Hepatocyte (in vitro differentiated cells): ENCODE data around the gene RDH13. TPM values are rescaled to one million over a fixed set of nuclear protein-coding genes. Genes with fewer than 3 reads are reported as not detected.

Source experiments
- DNase-seq: peaks from one replicate; pipeline ENCODE4 v3.0.0-alpha.2; 2016; ENCODE audit warnings: low spot score
- H2AFZ ChIP-seq: fragments of 200-600 bp; sonication (generic); 2 replicates; pipeline ENCODE4 v1.6.0; 2016; ENCODE audit warnings: antibody characterized with exemption, mild to moderate bottlenecking
- H3K27ac ChIP-seq: fragments of 200-600 bp; sonication (generic); 2 replicates; pipeline ENCODE4 v1.5.1; 2016; ENCODE audit warnings: mild to moderate bottlenecking
- H3K27me3 ChIP-seq: fragments of 200-600 bp; sonication (generic); 2 replicates; pipeline ENCODE4 v1.6.1; 2016
- H3K36me3 ChIP-seq: fragments of 200-600 bp; sonication (generic); replicated peaks from 2 replicates; pipeline ENCODE4 v1.5.1; 2016; ENCODE audit warnings: low read depth; ENCODE audit not compliant: insufficient read depth
- H3K4me1 ChIP-seq: fragments of 200-600 bp; sonication (generic); 2 replicates; pipeline ENCODE4 v1.5.1; 2016; ENCODE audit warnings: mild to moderate bottlenecking, moderate library complexity; ENCODE audit not compliant: insufficient read depth
- H3K4me2 ChIP-seq: fragments of 200-600 bp; sonication (generic); 2 replicates; pipeline ENCODE4 v1.6.0; 2016
- H3K4me3 ChIP-seq: fragments of 200-600 bp; sonication (generic); 2 replicates; pipeline ENCODE4 v1.5.1; 2016; ENCODE audit warnings: mild to moderate bottlenecking
- H3K79me2 ChIP-seq: fragments of 200-600 bp; sonication (generic); 2 replicates; pipeline ENCODE4 v1.6.0; 2017; ENCODE audit warnings: mild to moderate bottlenecking
- H3K9me2 ChIP-seq: fragments of 200-600 bp; sonication (generic); replicated peaks from 2 replicates; pipeline ENCODE4 v1.6.0; 2017; ENCODE audit warnings: mild to moderate bottlenecking; ENCODE audit not compliant: insufficient read depth
- H3K9me3 ChIP-seq: fragments of 200-600 bp; sonication (generic); 2 replicates; pipeline ENCODE4 v1.5.1; 2016; ENCODE audit warnings: low read depth, mild to moderate bottlenecking
- H4K20me1 ChIP-seq: fragments of 200-600 bp; sonication (generic); 2 replicates; pipeline ENCODE4 v1.6.0; 2016; ENCODE audit warnings: mild to moderate bottlenecking; ENCODE audit not compliant: insufficient read depth, poor library complexity, severe bottlenecking
- EZH2 ChIP-seq: fragments of 200-600 bp; sonication (generic); IDR thresholded peaks from 2 replicates; pipeline ENCODE4 v1.6.1; 2016; ENCODE audit warnings: antibody characterized with exemption, mild to moderate bottlenecking, borderline replicate concordance
- EZH2phosphoT487 ChIP-seq: fragments of 200-600 bp; sonication (generic); IDR thresholded peaks from one replicate; pipeline ENCODE4 v1.6.1; 2018; ENCODE audit warnings: antibody characterized with exemption, mild to moderate bottlenecking, low read depth, moderate library complexity; ENCODE audit not compliant: unreplicated experiment, severe bottlenecking
- WGBS: methylation state at CpG from one replicate; pipeline ENCODE4 v1.1.6; 2016; ENCODE audit warnings: low lambda C conversion rate; ENCODE audit errors: missing lambda C conversion rate; 5-methylcytosine and 5-hydroxymethylcytosine counted together
- polyA plus RNA-seq: library from polyadenylated mRNA; unstranded; fragments of >200 nt; fragmentation: Nextera tagmentation; extraction: Ambion mirVana; gene quantifications from 2 replicates; pipeline ENCODE4 v1.2.1, GENCODE V29; 2016
- total RNA-seq: library from RNA; depleted of rRNA; stranded (reverse); fragments of >200 nt; gene quantifications from 2 replicates; pipeline ENCODE4 v1.2.3, GENCODE V29; 2014
- TF ChIP-seq, protein P1 (sequence below): fragments of 200-600 bp; sonication (generic); IDR thresholded peaks from 2 replicates; pipeline ENCODE4 v1.5.1; 2016; ENCODE audit warnings: antibody characterized with exemption, mild to moderate bottlenecking; ENCODE audit not compliant: poor library complexity

RDH13 gene
- total and polyA plus RNA-seq, 2 experiments from 2014 or later: 17.3 to 17.7 TPM

- H3K27me3 ChIP-seq: peaks cover 32% of the 10 kb centered on the region
- peaks cover 9% of the 10 kb centered on the region for H3K4me1 ChIP-seq
- H3K36me3 ChIP-seq: no peaks in the 10 kb centered on the region
- H3K9me2 ChIP-seq: no peaks in the 10 kb centered on the region
- DNase-seq: peak; percentile 4
- H3K9me3 ChIP-seq: no peaks in the 10 kb centered on the region
- TF ChIP-seq EZH2 (no peak), EZH2phosphoT487 (no peak)
- TF ChIP-seq, protein P1, sequence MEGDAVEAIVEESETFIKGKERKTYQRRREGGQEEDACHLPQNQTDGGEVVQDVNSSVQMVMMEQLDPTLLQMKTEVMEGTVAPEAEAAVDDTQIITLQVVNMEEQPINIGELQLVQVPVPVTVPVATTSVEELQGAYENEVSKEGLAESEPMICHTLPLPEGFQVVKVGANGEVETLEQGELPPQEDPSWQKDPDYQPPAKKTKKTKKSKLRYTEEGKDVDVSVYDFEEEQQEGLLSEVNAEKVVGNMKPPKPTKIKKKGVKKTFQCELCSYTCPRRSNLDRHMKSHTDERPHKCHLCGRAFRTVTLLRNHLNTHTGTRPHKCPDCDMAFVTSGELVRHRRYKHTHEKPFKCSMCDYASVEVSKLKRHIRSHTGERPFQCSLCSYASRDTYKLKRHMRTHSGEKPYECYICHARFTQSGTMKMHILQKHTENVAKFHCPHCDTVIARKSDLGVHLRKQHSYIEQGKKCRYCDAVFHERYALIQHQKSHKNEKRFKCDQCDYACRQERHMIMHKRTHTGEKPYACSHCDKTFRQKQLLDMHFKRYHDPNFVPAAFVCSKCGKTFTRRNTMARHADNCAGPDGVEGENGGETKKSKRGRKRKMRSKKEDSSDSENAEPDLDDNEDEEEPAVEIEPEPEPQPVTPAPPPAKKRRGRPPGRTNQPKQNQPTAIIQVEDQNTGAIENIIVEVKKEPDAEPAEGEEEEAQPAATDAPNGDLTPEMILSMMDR: no peak
- 90% methylated on average over 19 of the region's 19 CpGs for WGBS
- no peak overlapping the region for H2AFZ ChIP-seq
- H4K20me1 ChIP-seq: no peaks in the 10 kb centered on the region
- H3K4me3 ChIP-seq: no peak overlapping the region
- H3K27ac ChIP-seq: no peak overlapping the region
- no peaks in the 10 kb centered on the region for H3K79me2 ChIP-seq
- peak overlapping the region; percentile 98 for H3K4me2 ChIP-seq
Measured at GRCh38 chr19:55079400-55080038, 16.6 kb upstream of the RDH13 start.

DNA sequence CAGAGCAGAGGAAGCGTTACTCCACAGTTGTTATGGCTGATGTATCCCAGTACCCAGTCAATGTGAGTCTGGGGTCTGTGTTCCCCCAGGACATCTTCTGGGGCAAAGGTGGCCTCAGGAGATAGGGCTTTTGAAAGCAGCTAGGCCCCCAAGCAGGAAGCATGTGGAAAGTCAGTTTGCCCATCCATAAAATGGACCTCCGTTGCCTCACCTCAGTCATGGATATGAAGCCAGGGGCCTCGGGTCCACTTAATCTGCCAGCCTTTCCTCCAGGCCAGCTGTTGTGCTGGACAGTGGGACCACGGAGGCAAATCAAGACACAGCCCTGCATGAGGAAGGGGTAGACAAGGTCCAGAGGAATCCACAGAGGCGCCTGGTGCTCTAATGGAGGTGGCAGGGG is 16.0 kb upstream of the RDH13 start:
- Histone ChIP-seq H4K20me1 (no peaks in the 10 kb centered on the region), H3K36me3 (no peaks in the 10 kb centered on the region), H3K79me2 (no peaks in the 10 kb centered on the region), H3K4me3 (no peak overlapping the region), H3K9me3 (no peaks in the 10 kb centered on the region), H3K9me2 (no peaks in the 10 kb centered on the region), H3K27ac (no peak overlapping the region), H3K4me2 (no peak overlapping the region), H2AFZ (no peak overlapping the region), H3K27me3 (peaks cover 32% of the 10 kb centered on the region), H3K4me1 (peaks cover 9% of the 10 kb centered on the region)
- peak; percentile 3 for DNase-seq
- WGBS: 98% methylated on average over 5 of the region's 5 CpGs
- no peak for TF ChIP-seq EZH2phosphoT487
- TF ChIP-seq EZH2: no peak
- TF ChIP-seq, protein P1: no peak

DNA sequence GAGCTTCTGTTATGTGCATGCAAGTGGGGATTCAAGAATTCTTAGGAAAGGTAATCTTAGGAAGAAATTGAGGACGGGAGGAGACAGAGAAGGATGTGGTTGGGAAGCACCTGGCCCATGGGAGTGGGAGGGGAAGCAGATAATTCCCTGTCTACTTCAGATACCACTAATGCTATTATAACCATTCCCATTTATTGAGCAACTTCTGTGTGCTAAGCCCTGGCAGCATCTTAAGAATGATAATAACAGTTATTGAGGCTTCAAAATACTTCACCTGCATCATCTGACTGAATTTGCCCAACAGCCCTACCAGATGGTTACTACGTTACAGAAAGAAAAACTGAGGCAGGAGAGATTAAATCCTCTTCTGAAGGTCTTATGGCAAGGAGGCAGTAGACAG is 14.2 kb upstream of the RDH13 start:
- Histone ChIP-seq H3K9me2 (no peaks in the 10 kb centered on the region), H3K27me3 (peaks cover 23% of the 10 kb centered on the region), H3K4me3 (no peak overlapping the region), H3K79me2 (no peaks in the 10 kb centered on the region), H3K4me1 (peaks cover 9% of the 10 kb centered on the region), H3K27ac (no peak overlapping the region), H2AFZ (no peak overlapping the region), H3K4me2 (peak overlapping the region; percentile 69), H3K36me3 (no peaks in the 10 kb centered on the region), H4K20me1 (no peaks in the 10 kb centered on the region), H3K9me3 (no peaks in the 10 kb centered on the region)
- DNase-seq: no peak
- 77% methylated on average over 2 of the region's 2 CpGs for WGBS
- no peak for TF ChIP-seq EZH2
- no peak for TF ChIP-seq EZH2phosphoT487
- TF ChIP-seq, protein P1: no peak

- H3K4me1 ChIP-seq: peaks cover 9% of the 10 kb centered on the region
- H2AFZ ChIP-seq: no peak overlapping the region
- H3K9me2 ChIP-seq: no peaks in the 10 kb centered on the region
- no peak for TF ChIP-seq EZH2phosphoT487
- no peak for TF ChIP-seq EZH2
- TF ChIP-seq, protein P1: no peak
- no peaks in the 10 kb centered on the region for H3K9me3 ChIP-seq
- WGBS: 72% methylated on average over 7 of the region's 12 CpGs
- H3K79me2 ChIP-seq: no peaks in the 10 kb centered on the region
- H3K4me3 ChIP-seq: no peak overlapping the region
- no peaks in the 10 kb centered on the region for H4K20me1 ChIP-seq
- peak overlapping the region; percentile 69 for H3K4me2 ChIP-seq
- no peak overlapping the region for H3K27ac ChIP-seq
- peaks cover 18% of the 10 kb centered on the region for H3K27me3 ChIP-seq
- no peak for DNase-seq
- H3K36me3 ChIP-seq: no peaks in the 10 kb centered on the region
Measured at GRCh38 chr19:55076321-55076720, 13.4 kb upstream of the RDH13 start.
